ENCODE measurements around the gene R3HCC1L.

GRCh38 chr10:98172073-98172472 is 37.6 kb downstream of the R3HCC1L start:
- no peak for TF ChIP-seq POLR2A (IDR thresholded peaks at IDR 0.05; ENCODE audit: extremely low read depth, insufficient read length)
- TF ChIP-seq CTCF (IDR thresholded peaks at IDR 0.05; ENCODE audit: low read depth, low read length): no peak
- TF ChIP-seq MAX (IDR thresholded peaks at IDR 0.05; ENCODE audit: low read depth, low read length): no peak
- TF ChIP-seq MYC (IDR thresholded peaks at IDR 0.05; ENCODE audit: low read depth, low read length): no peak

Data from NB4 (cell line).